GM18870 (cell line): ENCODE measurements around the gene CCDC195.
"Not testable (repeated sequence)": the region's sequence is repeated elsewhere in the genome, so short reads cannot be mapped to it uniquely, and the experiment has no call there.

Experiments used
- ATAC-seq: cut with Tn5 transposase; IDR thresholded peaks from one replicate; pipeline ENCODE4 v1.9.1; 2021; ENCODE audit warnings: moderate library complexity; ENCODE audit not compliant: unreplicated experiment

The CCDC195 gene

DNA sequence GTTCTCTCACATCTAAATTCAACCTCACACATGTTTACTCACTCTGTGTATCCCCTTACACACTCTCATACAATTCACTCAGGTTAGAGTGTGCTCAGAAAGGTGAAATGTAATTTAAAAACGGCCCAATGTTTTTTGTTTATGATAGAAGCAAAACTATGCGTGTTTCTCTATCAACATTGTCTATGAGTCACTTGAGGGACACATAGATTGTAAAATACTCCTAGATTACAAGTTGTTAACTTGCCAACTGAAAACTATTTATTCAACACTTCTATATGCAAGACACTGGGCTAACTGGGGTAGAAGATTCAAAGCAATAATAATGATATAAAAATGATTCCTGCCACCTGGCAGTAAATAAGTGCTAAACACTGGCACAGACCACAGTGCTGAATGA, 24.6 kb downstream of the CCDC195 start:
- ATAC-seq, result no peak

DNA sequence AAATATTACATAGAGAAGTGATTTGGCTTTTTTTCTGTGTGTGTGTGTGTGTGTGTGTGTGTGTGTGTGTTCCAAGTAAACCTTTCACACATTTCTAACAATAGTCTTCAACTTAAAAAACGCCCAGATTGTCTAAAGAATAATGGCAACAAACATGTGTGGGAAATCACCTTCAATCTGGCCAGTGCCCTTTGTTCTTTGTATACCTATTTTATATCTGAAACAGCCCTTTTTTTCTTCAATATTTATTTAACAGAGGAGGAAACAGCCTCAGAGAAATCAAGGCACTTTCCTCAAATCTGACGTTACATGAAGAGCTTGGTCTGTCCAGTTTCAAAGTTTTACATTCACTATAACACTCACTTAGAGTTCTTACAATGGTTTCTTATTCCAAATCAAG, 25.3 kb downstream of the CCDC195 start:
- no peak for ATAC-seq

DNA sequence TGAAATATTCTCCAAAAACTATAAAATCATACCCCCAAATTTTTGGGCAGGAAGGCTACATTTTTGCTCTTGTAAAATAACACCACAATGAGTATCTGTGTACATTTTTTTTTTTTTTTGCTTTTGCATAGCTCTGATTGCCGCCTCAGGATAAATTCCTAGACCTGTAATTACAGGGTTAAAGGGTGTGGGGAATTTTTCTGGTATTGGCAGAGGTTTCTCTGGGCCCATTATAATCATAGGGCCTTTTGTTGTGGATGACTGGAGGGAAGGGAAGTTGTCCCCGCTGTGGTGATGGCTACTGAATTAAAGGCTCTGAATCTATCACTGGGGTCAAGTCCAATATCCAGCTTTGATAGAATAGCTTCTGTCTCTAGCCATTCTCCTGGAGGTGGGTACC, 26.6 kb downstream of the CCDC195 start:
- no peak for ATAC-seq

DNA sequence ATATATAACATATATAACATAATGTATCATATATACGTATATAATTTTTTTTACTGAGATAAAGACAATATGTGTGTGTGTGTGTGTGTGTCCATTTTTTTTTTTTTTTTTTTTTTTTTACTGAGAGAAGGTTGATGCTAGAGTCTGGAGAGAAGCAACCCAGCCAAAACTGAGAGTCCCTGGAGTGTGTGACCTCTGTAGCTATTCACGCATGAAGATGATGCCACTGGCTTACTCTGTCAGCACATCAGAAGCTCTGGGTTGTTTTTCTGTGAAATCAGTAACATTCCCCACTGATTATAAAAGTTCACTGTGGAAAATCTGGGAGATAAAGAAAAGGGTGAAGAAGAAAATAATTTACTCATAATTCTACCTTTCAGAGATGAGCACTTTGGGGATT, 27.2 kb downstream of the CCDC195 start:
- ATAC-seq, result no peak

- no peak for ATAC-seq
Observed at GRCh38 chr2:224687156-224687555, 29.0 kb downstream of the CCDC195 start.

DNA sequence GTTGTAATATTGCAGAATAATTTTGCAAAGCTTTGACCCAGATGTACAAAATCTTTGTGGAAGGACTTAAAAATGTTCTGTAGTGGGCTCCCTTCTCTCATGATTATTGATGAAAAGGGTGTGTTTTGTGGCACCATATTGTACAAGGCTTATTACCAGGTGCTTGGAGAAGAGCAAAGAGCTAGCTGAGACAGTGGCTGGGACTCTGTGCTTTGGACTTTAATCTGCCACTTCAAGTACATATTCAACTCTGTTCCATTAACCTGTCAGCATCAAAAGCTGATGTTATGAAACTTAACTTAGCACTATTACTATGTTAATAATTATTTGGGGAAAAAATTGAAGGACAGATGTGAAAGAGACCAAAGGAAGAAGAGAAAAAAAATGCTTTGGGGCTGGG, 31.0 kb downstream of the CCDC195 start:
- no peak for ATAC-seq

DNA sequence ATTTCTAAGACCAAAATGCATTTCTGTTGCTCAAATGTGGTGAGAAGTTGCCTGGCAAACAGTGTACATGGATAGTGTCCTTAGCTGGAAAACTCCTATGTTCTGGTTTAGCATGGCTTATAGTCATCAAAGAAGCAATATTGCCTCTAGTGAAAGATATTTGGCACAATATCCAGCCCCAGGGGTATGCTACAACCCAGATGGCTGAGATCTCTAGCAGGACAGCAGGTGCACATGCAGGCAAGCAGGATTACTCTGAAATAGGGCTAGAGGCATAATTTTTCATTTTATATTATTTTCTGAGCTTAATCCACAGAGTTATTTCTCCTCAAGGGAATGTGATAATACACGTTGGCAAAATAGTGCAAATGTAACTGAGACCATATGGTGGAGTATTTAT, 34.0 kb downstream of the CCDC195 start:
- no peak for ATAC-seq

DNA sequence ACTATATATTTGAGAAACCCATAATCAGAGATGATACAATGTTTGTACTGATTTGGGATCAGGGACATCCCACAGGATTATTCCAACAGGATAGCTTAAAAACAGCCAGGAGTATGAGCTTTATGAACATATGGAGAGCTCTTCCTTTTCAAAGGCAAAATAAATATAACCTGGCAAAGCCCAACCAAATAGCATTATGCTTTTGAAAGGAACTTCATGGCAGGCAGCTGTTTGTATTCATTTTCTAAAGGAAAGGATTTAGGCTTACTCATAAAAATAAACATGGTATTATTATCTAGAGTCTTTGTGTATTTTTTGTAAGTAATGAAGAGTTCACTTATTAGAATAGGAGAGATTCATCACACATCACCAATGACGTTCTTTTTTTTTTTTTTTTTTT, 44.4 kb downstream of the CCDC195 start:
- ATAC-seq, result no peak

DNA sequence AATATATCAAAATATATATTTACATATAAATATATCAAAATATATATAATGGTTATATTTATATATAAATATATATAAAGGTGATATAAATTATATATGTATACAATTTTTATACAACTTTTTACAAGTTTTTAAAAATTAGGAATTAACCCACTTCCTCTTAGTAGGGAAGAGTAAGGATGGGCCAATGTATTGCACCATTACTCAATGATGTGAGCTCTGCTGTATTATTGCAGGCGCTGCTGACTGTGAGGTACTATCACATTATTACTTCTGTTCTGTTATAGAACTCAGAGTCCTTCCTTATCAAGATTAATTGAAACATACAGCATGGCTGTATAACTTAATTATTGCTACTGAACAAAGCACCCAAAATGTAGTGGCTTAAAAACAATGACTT, 46.0 kb downstream of the CCDC195 start:
- ATAC-seq, result no peak

- no peak for ATAC-seq
Observed at GRCh38 chr2:224669449-224669848, 46.7 kb downstream of the CCDC195 start.

GRCh38 chr2:224668123-224668909, 47.8 kb downstream of the CCDC195 start:
- ATAC-seq, result no peak

- peak; percentile 99 for ATAC-seq
Observed at GRCh38 chr2:224666951-224667553, 49.1 kb downstream of the CCDC195 start.

GRCh38 chr2:224663322-224663721, 52.8 kb downstream of the CCDC195 start:
- not testable (repeated sequence) for ATAC-seq

GRCh38 chr2:224661708-224662107, 54.5 kb downstream of the CCDC195 start:
- not testable (repeated sequence) for ATAC-seq

DNA sequence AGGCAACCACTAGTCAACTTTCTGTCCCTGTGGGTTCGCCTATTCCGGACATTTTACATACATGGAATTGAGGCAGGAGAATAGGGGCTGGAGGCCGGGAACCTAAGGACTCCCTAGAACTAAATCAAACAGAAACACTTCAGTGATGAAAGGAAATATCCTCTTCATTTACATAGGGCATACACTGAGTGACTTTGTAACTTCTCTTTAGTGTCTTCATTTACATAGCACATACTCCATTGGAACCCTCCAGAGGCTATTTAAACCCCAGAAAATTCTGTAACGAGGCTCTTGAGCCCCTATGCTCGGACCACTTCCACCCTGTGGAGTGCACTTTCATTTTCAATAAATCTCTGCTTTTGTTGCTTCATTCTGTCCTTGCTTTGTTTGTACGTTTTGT, 56.5 kb downstream of the CCDC195 start:
- ATAC-seq, result no peak

DNA sequence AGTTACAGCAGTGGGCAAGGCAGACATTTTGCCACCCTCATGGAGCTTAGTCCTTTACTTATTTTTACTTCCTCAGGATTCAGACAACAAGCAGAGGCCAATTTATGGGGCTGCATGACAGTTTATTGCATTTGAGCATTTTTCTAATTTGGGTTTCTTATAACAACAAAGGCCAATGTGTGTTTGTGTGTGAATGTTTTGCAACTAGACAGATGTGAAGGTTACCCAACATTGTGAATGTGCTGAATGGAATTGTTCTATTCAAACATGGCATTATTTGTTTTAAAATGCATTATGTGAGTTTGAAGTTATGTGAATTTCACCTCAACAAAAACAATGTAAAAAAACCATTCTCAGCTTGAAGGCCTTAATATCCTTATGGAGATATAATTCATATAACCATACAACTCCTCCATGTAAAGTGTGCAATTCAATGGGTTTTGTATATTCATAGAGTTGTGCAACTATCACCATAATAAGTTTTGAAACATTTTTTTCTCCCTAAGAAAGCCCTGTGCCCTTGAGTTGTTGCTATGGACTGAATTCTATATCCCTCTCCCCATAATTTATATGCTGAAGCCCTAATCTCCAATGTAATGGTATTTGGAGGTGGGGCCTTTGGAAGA, 57.3 kb downstream of the CCDC195 start:
- ATAC-seq, result no peak

DNA sequence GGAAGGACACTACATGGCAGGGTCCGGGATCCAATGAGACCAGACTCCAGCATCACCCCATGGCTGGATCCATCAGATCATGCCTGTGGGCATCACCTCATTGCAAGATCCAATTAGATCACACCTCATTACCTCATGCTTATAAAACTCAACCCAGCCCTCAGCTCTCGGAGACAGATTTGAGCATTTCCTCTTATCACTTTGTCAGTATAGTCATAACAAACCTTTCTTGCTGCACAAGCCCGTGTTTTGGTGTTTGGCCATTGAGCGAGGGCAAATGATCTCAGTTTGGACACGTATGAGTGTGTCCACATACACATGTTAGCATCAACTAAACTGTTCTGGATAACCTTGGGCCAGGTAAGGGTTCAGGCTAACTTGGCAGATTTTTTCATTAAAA, 58.8 kb downstream of the CCDC195 start:
- ATAC-seq, result peak; percentile 61

DNA sequence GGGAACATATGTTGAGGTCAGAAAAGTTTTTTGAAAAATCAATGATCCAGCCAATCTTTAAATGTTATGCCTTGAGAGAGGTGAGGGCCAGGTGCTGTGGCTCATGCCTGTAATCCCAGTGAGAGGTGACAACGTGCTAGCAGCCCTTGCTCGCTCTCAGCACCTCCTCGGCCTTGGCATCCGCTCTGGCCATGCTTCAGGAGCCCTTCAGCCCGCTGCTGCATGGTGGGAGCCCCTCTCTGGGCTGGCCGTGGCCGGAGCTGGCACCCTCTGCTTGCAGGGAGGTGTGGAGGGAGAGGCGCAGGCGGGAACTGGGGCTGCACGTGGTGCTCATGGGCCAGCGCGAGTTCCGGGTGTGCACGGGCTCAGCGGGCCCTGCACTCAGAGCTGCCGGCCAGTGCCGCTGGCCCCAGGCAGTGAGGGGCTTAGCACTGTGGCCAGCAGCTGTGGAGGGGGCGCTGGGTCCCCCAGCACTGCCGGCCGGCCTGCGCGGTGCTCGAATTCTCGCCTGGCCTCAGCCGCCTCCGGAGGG, 61.1 kb downstream of the CCDC195 start:
- ATAC-seq, result no peak
